ENCODE measurements around the gene TIGD2.

TIGD2 gene

GRCh38 chr4:89110986-89111832, at the start of gene TIGD2:
Gene TIGD2, plus strand, starts transcription at chr4:89111533. Its CDS starts 1,442 bp downstream, at chr4:89112975.
- DNase-seq: peak; percentile 90

GRCh38 chr4:89064848-89065247, 46.5 kb upstream of the TIGD2 start:
- no peak for DNase-seq

- DNase-seq: no peak
Measured at GRCh38 chr4:89067417-89067816, 43.9 kb upstream of the TIGD2 start.

GRCh38 chr4:89069481-89069880, 41.9 kb upstream of the TIGD2 start:
- no peak for DNase-seq

GRCh38 chr4:89070041-89070440, 41.3 kb upstream of the TIGD2 start:
- DNase-seq: no peak

- no peak for DNase-seq
Measured at GRCh38 chr4:89071311-89071710, 40.0 kb upstream of the TIGD2 start.

GRCh38 chr4:89072921-89073320, 38.4 kb upstream of the TIGD2 start:
- no peak for DNase-seq

GRCh38 chr4:89077761-89078160, 33.6 kb upstream of the TIGD2 start:
- DNase-seq: no peak

GRCh38 chr4:89078300-89078699, 33.0 kb upstream of the TIGD2 start:
- DNase-seq: no peak

- no peak for DNase-seq
Measured at GRCh38 chr4:89099034-89099433, 12.3 kb upstream of the TIGD2 start.

GRCh38 chr4:89099471-89099870, 11.9 kb upstream of the TIGD2 start:
- no peak for DNase-seq

GRCh38 chr4:89100853-89101252, 10.5 kb upstream of the TIGD2 start:
- DNase-seq: no peak

GRCh38 chr4:89101256-89102161, 9.8 kb upstream of the TIGD2 start:
- no peak for DNase-seq

GRCh38 chr4:89105726-89106125, 5.6 kb upstream of the TIGD2 start:
- DNase-seq: no peak

- no peak for DNase-seq
Measured at GRCh38 chr4:89108091-89108490, 3.2 kb upstream of the TIGD2 start.

- DNase-seq: no peak
Measured at GRCh38 chr4:89109841-89110540, 1.3 kb upstream of the TIGD2 start.

GRCh38 chr4:89110541-89110985, 770 bp upstream of the TIGD2 start:
- DNase-seq: no peak

GRCh38 chr4:89111833-89112563, 665 bp downstream of the TIGD2 start:
- no peak for DNase-seq

GRCh38 chr4:89113415-89113814, 2.1 kb downstream of the TIGD2 start:
- no peak for DNase-seq

GRCh38 chr4:89114100-89114499, 2.8 kb downstream of the TIGD2 start:
- DNase-seq: no peak

- no peak for DNase-seq
Measured at GRCh38 chr4:89117115-89117514, 5.8 kb downstream of the TIGD2 start.

- no peak for DNase-seq
Measured at GRCh38 chr4:89119166-89119565, 7.8 kb downstream of the TIGD2 start.

Measured in stimulated activated CD4-positive, alpha-beta T cell treated with anti-CD3 and anti-CD28 coated beads, Interleukin-4, amount 100 ng/mL, for 1 hour (primary cell).